K562 (cell line): Measurements from ENCODE around the gene FIZ1. TPM values are rescaled to one million over a fixed set of nuclear protein-coding genes. Genes with fewer than 3 reads are reported as not detected.

Experiments used
- CBFA2T2 ChIP-seq: fragments of 450-650 bp; conservative IDR thresholded peaks from 2 replicates; pipeline ENCODE4 v1.6.1; 2017; ENCODE audit warnings: mild to moderate bottlenecking
- DIDO1 ChIP-seq: fragments of 450-650 bp; IDR thresholded peaks from 2 replicates; pipeline ENCODE4 v1.6.1; 2016; ENCODE audit warnings: low read depth, missing biosample characterization, missing genetic modification characterization
- ELF1 ChIP-seq: fragments of 200-800 bp; sonication (Bioruptor generic); IDR thresholded peaks from 2 replicates; pipeline ENCODE4 v1.6.1; 2016; ENCODE audit warnings: missing genetic modification characterization, missing compliant biosample characterization
- HDGF ChIP-seq: fragments of 450-650 bp; IDR thresholded peaks from 2 replicates; pipeline ENCODE4 v1.6.1; 2016
- MAX ChIP-seq: sonication (generic); formaldehyde crosslinking; IDR thresholded peaks from 2 replicates; pipeline ENCODE4 v1.9.0; 2022; ENCODE audit warnings: mild to moderate bottlenecking, missing genetic modification reagents
- MCM3 ChIP-seq: fragments of 450-650 bp; IDR thresholded peaks from 2 replicates; pipeline ENCODE4 v1.6.1; 2016
- MGA ChIP-seq: fragments of 450-650 bp; IDR thresholded peaks from 2 replicates; pipeline ENCODE4 v1.6.1; 2016; ENCODE audit warnings: mild to moderate bottlenecking, moderate library complexity
- MNT ChIP-seq, 2 experiments: fragments of 450-650 bp; conservative IDR thresholded peaks; 2 replicates each; pipeline ENCODE4 v1.6.1; 2017; ENCODE audit warnings: mild to moderate bottlenecking in 2 of 2, moderate library complexity in 2 of 2
- MTF1 ChIP-seq: fragments of 250-450 bp; sonication (Bioruptor Pico); IDR thresholded peaks from 2 replicates; pipeline ENCODE4 v1.9.0; 2021; ENCODE audit warnings: moderate library complexity, mild to moderate bottlenecking, inconsistent platforms, borderline replicate concordance
- PHF21A ChIP-seq: fragments of 450-650 bp; IDR thresholded peaks from 2 replicates; pipeline ENCODE4 v1.6.1; 2017; ENCODE audit warnings: low read depth, borderline replicate concordance
- SMAD4 ChIP-seq: fragments of 250-450 bp; sonication (Bioruptor Pico); conservative IDR thresholded peaks from 2 replicates; pipeline ENCODE4 v1.8.0; 2021; ENCODE audit warnings: inconsistent platforms, mild to moderate bottlenecking, moderate library complexity
- SMARCE1 ChIP-seq: fragments of 450-650 bp; IDR thresholded peaks from 2 replicates; pipeline ENCODE4 v1.7.1; 2016; ENCODE audit warnings: mild to moderate bottlenecking
- ZEB2 ChIP-seq: fragments of 450-650 bp; IDR thresholded peaks from 2 replicates; pipeline ENCODE4 v1.6.1; 2016
- ZNF57 ChIP-seq: fragments of 450-650 bp; formaldehyde crosslinking; IDR thresholded peaks from 2 replicates; pipeline ENCODE4 v1.4.0; 2020; ENCODE audit warnings: mild to moderate bottlenecking, moderate library complexity
- polyA plus RNA-seq, 8 experiments: library from polyadenylated mRNA; depleted of rRNA in 4 of 8; stranded (reverse) in 5 of 8; unstranded in 3 of 8; fragments of >200 nt; fragmentation: Nextera tagmentation in 2 of 8; fragmentation: Illumina TruSeq in 1 of 8; extraction: Ambion mirVana in 2 of 8; extraction: Trizol in 1 of 8; gene quantifications; 2 replicates each; pipeline versions ENCODE4 v1.2.1 to v1.2.3, GENCODE V29; 2011 to 2014; ENCODE audit warnings: inconsistent platforms in 1 of 8, missing spikeins in 1 of 8
- total RNA-seq, 7 experiments: library from RNA; depleted of rRNA in 6 of 7; stranded (reverse); fragments of >200 nt in 6 of 7; fragmentation: Illumina TruSeq in 2 of 7; extraction: Trizol in 2 of 7; gene quantifications; 2 replicates each; pipeline versions ENCODE4 v1.2.1 to v1.2.3, GENCODE V29; 2011 to 2021; ENCODE audit warnings: low replicate concordance in 1 of 7

Gene FIZ1
- total and polyA plus RNA-seq, 9 of the 15 experiments (the other 6 are each of a cell fraction or from before 2014, with no cell fraction given) = 0.79 to 17.5 (median 5.5) TPM

- TF ChIP-seq MGA (no peak), MCM3 (no peak), ZEB2 (peak; percentile 58; the same call in 1 of the 2 replicates), SMAD4 (0 out of 2 replicates have a peak, but pooled peaks have one; percentile 13), HDGF (0 out of 2 replicates have a peak, but pooled peaks have one; percentile 28), PHF21A (peak; percentile 25; the same call in 1 of the 2 replicates), ELF1 (peak; percentile 50; the same call in 1 of the 2 replicates), MTF1 (CRISPR knock-in tag) (no peak), DIDO1 (no peak), CBFA2T2 (0 out of 2 replicates have a peak, but pooled peaks have one; percentile 1), ZNF57 (CRISPR knock-in tag) (no peak), MAX (CRISPR knock-in tag) (peak; percentile 62; the same call in 1 of the 2 replicates), SMARCE1 (0 out of 2 replicates have a peak, but pooled peaks have one; percentile 35), MNT (conservative IDR thresholded peaks at IDR 0.05) (peak in 1 of 2 experiments; percentile 36; a peak in 2 of 4 replicates)
Observed at GRCh38 chr19:55605637-55606470, 6.5 kb upstream of the FIZ1 start, which contains the start of gene ZNF865 (continued).
